Stimulated activated naive CD8-positive, alpha-beta T cell treated with anti-CD3 and anti-CD28 coated beads, Interleukin-15, amount 100 ng/mL, for 72 hours (primary cell): ENCODE results near the gene IL20RA.
"Not testable (repeated sequence)": the region's sequence is repeated elsewhere in the genome, so short reads cannot be mapped to it uniquely, and the experiment has no call there.

Source experiments
- ATAC-seq: fragments of 150-1000 bp; cut with Tn5 transposase; 2 replicates; pipeline ENCODE4 v1.10.0; 2021; ENCODE audit warnings: mild to moderate bottlenecking, moderate library complexity
- DNase-seq, 2 donors: peaks; one replicate each; pipeline ENCODE4 v3.0.0; 2021 to 2022
- H3K27ac Mint-ChIP-seq, 2 donors: one replicate each; pipeline ENCODE4 v1.8.0; 2022; ENCODE audit warnings: mild to moderate bottlenecking in 2 of 2, mixed read lengths in 2 of 2, moderate library complexity in 2 of 2
- H3K27me3 Mint-ChIP-seq: one replicate; pipeline ENCODE4 v1.8.0; 2022; ENCODE audit warnings: mixed read lengths
- H3K4me1 Mint-ChIP-seq: one replicate; pipeline ENCODE4 v1.8.0; 2022; ENCODE audit warnings: mild to moderate bottlenecking, mixed read lengths
- H3K4me3 Mint-ChIP-seq, 2 donors: one replicate each; pipeline ENCODE4 v1.8.0; 2022; ENCODE audit warnings: mild to moderate bottlenecking in 2 of 2, mixed read lengths in 2 of 2, moderate library complexity in 1 of 2
- H3K9me3 Mint-ChIP-seq, 2 donors: one replicate each; pipeline ENCODE4 v1.8.0; 2022; ENCODE audit warnings: mixed read lengths in 2 of 2

The IL20RA gene

GRCh38 chr6:137044366-137045221, at the start of gene IL20RA:
TSS of gene IL20RA (minus strand) at chr6:137044965. CDS start at chr6:137044728, 237 bp downstream.
- H3K4me1 Mint-ChIP-seq: peaks cover 4% of the 10 kb centered on the region
- ATAC-seq (peak; percentile 57), DNase-seq (peak in 1 of 2 donors; percentile 16)
- H3K4me3 Mint-ChIP-seq: peak within 1 kb of the TSS; percentile 72 to 73
- no peaks in the 10 kb centered on the region for H3K9me3 Mint-ChIP-seq
- peaks cover 97% of the 10 kb centered on the region for H3K27me3 Mint-ChIP-seq
- H3K27ac Mint-ChIP-seq: peak within 1 kb of the TSS in 1 of 2 donors; percentile 27

- no peak for ATAC-seq
- Mint-ChIP-seq H3K9me3 (no peaks in the 10 kb centered on the region), H3K4me3 (no peak overlapping the region), H3K27ac (no peak overlapping the region), H3K27me3 (peaks cover 27% of the 10 kb centered on the region), H3K4me1 (peaks cover 20% of the 10 kb centered on the region)
- DNase-seq: no peak
These were observed 48.7 kb upstream of the IL20RA start for GRCh38 chr6:137093183-137094069.

- ATAC-seq: no peak
- H3K4me1 Mint-ChIP-seq: peaks cover 20% of the 10 kb centered on the region
- H3K27me3 Mint-ChIP-seq: peaks cover 27% of the 10 kb centered on the region
- H3K9me3 Mint-ChIP-seq: no peaks in the 10 kb centered on the region
- no peak overlapping the region for H3K4me3 Mint-ChIP-seq
- H3K27ac Mint-ChIP-seq: no peak overlapping the region
- DNase-seq: no peak
These were observed 47.3 kb upstream of the IL20RA start for GRCh38 chr6:137092018-137092417.

- H3K27me3 Mint-ChIP-seq: peaks cover 34% of the 10 kb centered on the region
- H3K4me1 Mint-ChIP-seq: peaks cover 6% of the 10 kb centered on the region
- H3K27ac Mint-ChIP-seq: no peak overlapping the region
- no peak overlapping the region for H3K4me3 Mint-ChIP-seq
- DNase-seq (no peak), ATAC-seq (no peak)
- H3K9me3 Mint-ChIP-seq: no peaks in the 10 kb centered on the region
These were observed 44.5 kb upstream of the IL20RA start for GRCh38 chr6:137089305-137089704.

GRCh38 chr6:137087902-137088301, 43.1 kb upstream of the IL20RA start:
- no peak for DNase-seq
- H3K4me1 Mint-ChIP-seq: no peaks in the 10 kb centered on the region
- H3K4me3 Mint-ChIP-seq: no peak overlapping the region
- peaks cover 27% of the 10 kb centered on the region for H3K27me3 Mint-ChIP-seq
- no peak for ATAC-seq
- H3K27ac Mint-ChIP-seq: no peak overlapping the region
- no peaks in the 10 kb centered on the region for H3K9me3 Mint-ChIP-seq

- Mint-ChIP-seq H3K27ac (no peak overlapping the region), H3K9me3 (no peaks in the 10 kb centered on the region), H3K4me3 (no peak overlapping the region), H3K27me3 (peaks cover 15% of the 10 kb centered on the region), H3K4me1 (no peaks in the 10 kb centered on the region)
- DNase-seq: no peak
- no peak for ATAC-seq
These were observed 41.3 kb upstream of the IL20RA start for GRCh38 chr6:137086031-137086430.

GRCh38 chr6:137084865-137085617, 40.3 kb upstream of the IL20RA start:
- no peak overlapping the region for H3K27ac Mint-ChIP-seq
- H3K9me3 Mint-ChIP-seq: no peaks in the 10 kb centered on the region
- no peak overlapping the region for H3K4me3 Mint-ChIP-seq
- DNase-seq (no peak), ATAC-seq (no peak)
- peaks cover 18% of the 10 kb centered on the region for H3K27me3 Mint-ChIP-seq
- no peaks in the 10 kb centered on the region for H3K4me1 Mint-ChIP-seq

GRCh38 chr6:137084090-137084489, 39.3 kb upstream of the IL20RA start:
- H3K9me3 Mint-ChIP-seq: no peaks in the 10 kb centered on the region
- H3K27me3 Mint-ChIP-seq: peaks cover 18% of the 10 kb centered on the region

GRCh38 chr6:137081997-137082396, 37.2 kb upstream of the IL20RA start:
- no peak overlapping the region for H3K27ac Mint-ChIP-seq
- peaks cover 26% of the 10 kb centered on the region for H3K27me3 Mint-ChIP-seq
- no peak overlapping the region for H3K4me3 Mint-ChIP-seq
- no peaks in the 10 kb centered on the region for H3K4me1 Mint-ChIP-seq
- no peak for DNase-seq
- ATAC-seq: no peak
- no peaks in the 10 kb centered on the region for H3K9me3 Mint-ChIP-seq

More at GRCh38 chr6:137084090-137084489, 39.3 kb upstream of the IL20RA start:
- no peak for DNase-seq
- no peak overlapping the region for H3K4me3 Mint-ChIP-seq
- no peak for ATAC-seq
- H3K27ac Mint-ChIP-seq: peak overlapping the region in 1 of 2 donors; percentile 46
- no peaks in the 10 kb centered on the region for H3K4me1 Mint-ChIP-seq

GRCh38 chr6:137080711-137081110, 35.9 kb upstream of the IL20RA start:
- no peak for DNase-seq
- no peaks in the 10 kb centered on the region for H3K9me3 Mint-ChIP-seq
- peaks cover 20% of the 10 kb centered on the region for H3K27me3 Mint-ChIP-seq
- no peak overlapping the region for H3K27ac Mint-ChIP-seq
- ATAC-seq: no peak
- no peaks in the 10 kb centered on the region for H3K4me1 Mint-ChIP-seq
- H3K4me3 Mint-ChIP-seq: no peak overlapping the region

- Mint-ChIP-seq H3K4me3 (no peak overlapping the region), H3K27ac (no peak overlapping the region), H3K27me3 (peaks cover 48% of the 10 kb centered on the region), H3K4me1 (no peaks in the 10 kb centered on the region), H3K9me3 (peaks cover 4 to 9% of the 10 kb centered on the region in 2 donors)
- peak; percentile 40 to 65 for DNase-seq
- ATAC-seq: peak; percentile 99
These were observed 31.7 kb upstream of the IL20RA start for GRCh38 chr6:137076277-137077068.

GRCh38 chr6:137075790-137076189, 31.0 kb upstream of the IL20RA start:
- Mint-ChIP-seq H3K9me3 (peaks cover 8 to 16% of the 10 kb centered on the region in 2 donors), H3K27me3 (peaks cover 53% of the 10 kb centered on the region)
- not testable (repeated sequence) for DNase-seq, H3K27ac Mint-ChIP-seq, ATAC-seq, H3K4me3 Mint-ChIP-seq, H3K4me1 Mint-ChIP-seq

GRCh38 chr6:137070303-137070702, 25.5 kb upstream of the IL20RA start:
- peaks cover 8 to 18% of the 10 kb centered on the region in 2 donors for H3K9me3 Mint-ChIP-seq
- ATAC-seq (no peak), DNase-seq (no peak)
- H3K4me3 Mint-ChIP-seq: no peak overlapping the region
- H3K4me1 Mint-ChIP-seq: no peaks in the 10 kb centered on the region
- H3K27ac Mint-ChIP-seq: no peak overlapping the region
- H3K27me3 Mint-ChIP-seq: peaks cover 53% of the 10 kb centered on the region

- Mint-ChIP-seq H3K27me3 (peaks cover 32% of the 10 kb centered on the region), H3K4me3 (no peak overlapping the region), H3K9me3 (peaks cover 8 to 17% of the 10 kb centered on the region in 2 donors), H3K4me1 (no peaks in the 10 kb centered on the region), H3K27ac (no peak overlapping the region)
- ATAC-seq (no peak), DNase-seq (no peak)
These were observed 22.6 kb upstream of the IL20RA start for GRCh38 chr6:137067399-137067798.
